Thyroid gland (tissue), 4 donors: ENCODE data around the gene TSSK3. TPM values are rescaled to one million over a fixed set of nuclear protein-coding genes. Genes with fewer than 3 reads are reported as not detected.

Experiments used
- DNase-seq, 2 donors: peaks; one replicate each; pipeline ENCODE4 v3.0.0-alpha.2; 2019
- H3K27ac ChIP-seq, 3 donors: fragments of 200-600 bp; sonication (generic); 1 replicate in 2 of 3; 2 replicates in 1 of 3; pipeline ENCODE4 v1.5.1; 2016 to 2019; ENCODE audit warnings: mild to moderate bottlenecking in 1 of 3, moderate library complexity in 1 of 3
- H3K27me3 ChIP-seq: fragments of 200-600 bp; sonication (generic); one replicate; pipeline ENCODE4 v1.5.1; 2019
- H3K36me3 ChIP-seq, 2 donors: fragments of 200-600 bp; sonication (generic); one replicate each; pipeline ENCODE4 v1.5.1; 2016 to 2019
- H3K4me1 ChIP-seq, 2 donors: fragments of 200-600 bp; sonication (generic); one replicate each; pipeline ENCODE4 v1.5.1; 2017 to 2019
- H3K4me3 ChIP-seq, 3 donors: fragments of 200-600 bp; sonication (generic); replicated peaks in 1 of 3; 1 replicate in 2 of 3; 2 replicates in 1 of 3; pipeline ENCODE4 v1.5.1; 2016; ENCODE audit warnings: mild to moderate bottlenecking in 1 of 3
- H3K9me3 ChIP-seq: fragments of 200-600 bp; sonication (generic); one replicate; pipeline ENCODE4 v1.5.1; 2017
- CTCF ChIP-seq, 6 experiments: fragments of 200-600 bp in 3 of 6; fragments of 450-650 bp in 3 of 6; sonication (generic) in 3 of 6; IDR thresholded peaks; one replicate each; pipeline ENCODE4 v1.5.1; 2016 to 2019; ENCODE audit warnings: antibody characterized with exemption in 6 of 6, mild to moderate bottlenecking in 2 of 6, inconsistent platforms in 1 of 6, moderate library complexity in 1 of 6
- POLR2A ChIP-seq, 2 donors: fragments of 450-650 bp; IDR thresholded peaks; one replicate each; pipeline ENCODE4 v1.6.1; 2017; ENCODE audit warnings: antibody characterized with exemption in 2 of 2, mild to moderate bottlenecking in 2 of 2, moderate library complexity in 1 of 2
- WGBS, 2 donors: methylation state at CpG; one replicate each; pipeline ENCODE4 v1.1.5; 2017; 5-methylcytosine and 5-hydroxymethylcytosine counted together
- intact Hi-C: fragments of 100-400 bp; cut with DNase I; formaldehyde crosslinking; loops from one replicate; pipeline ENCODE4 v1.15.1; 2023
- total RNA-seq, 4 donors: library from RNA; depleted of rRNA; stranded (reverse); fragments of >200 nt; gene quantifications; one replicate each; pipeline ENCODE4 v1.2.3, GENCODE V29; 2016

Gene TSSK3
- total RNA-seq, 4 donors from 2014 or later = 1.2 to 6.0 (median 2.9) TPM

- DNase-seq = no peak
- Histone ChIP-seq H3K9me3 (no peaks in the 10 kb centered on the region), H3K27me3 (no peaks in the 10 kb centered on the region), H3K4me1 (peaks cover 21 to 59% of the 10 kb centered on the region in 2 donors), H3K27ac (peak overlapping the region; percentile 86 to 94 (median 89)), H3K36me3 (no peaks in the 10 kb centered on the region), H3K4me3 (peak overlapping the region in 2 of 3 donors; percentile 34 to 62)
- WGBS, 2 donors = 32 to 52% methylated on average over 11 to 21 of the region's 28 CpGs
- peak; percentile 17 to 73 (median 52) for TF ChIP-seq CTCF (IDR thresholded peaks at IDR 0.05)
- TF ChIP-seq POLR2A (IDR thresholded peaks at IDR 0.05) = no peak
- intact Hi-C loops = no loop called here
Observed at GRCh38 chr1:32350785-32351398, 11.4 kb upstream of the TSSK3 start.

GRCh38 chr1:32351399-32352238 lies 10.7 kb upstream of the TSSK3 start:
- H3K4me1 ChIP-seq = peaks cover 19 to 52% of the 10 kb centered on the region in 2 donors
- DNase-seq = peak; percentile 96 to 97
- no peaks in the 10 kb centered on the region for H3K9me3 ChIP-seq
- no peaks in the 10 kb centered on the region for H3K27me3 ChIP-seq
- TF ChIP-seq CTCF (IDR thresholded peaks at IDR 0.05) (peak in 2 of 6 experiments; percentile 7 to 12), POLR2A (IDR thresholded peaks at IDR 0.05) (peak; percentile 82 to 96)
- 0 to 1% methylated on average over 8 to 20 of the region's 75 CpGs for WGBS, 2 donors
- intact Hi-C loops = no loop called here
- peak overlapping the region; percentile 86 to 94 (median 89) for H3K27ac ChIP-seq
- H3K36me3 ChIP-seq = no peaks in the 10 kb centered on the region
- peak overlapping the region; percentile 34 to 62 (median 41) for H3K4me3 ChIP-seq

GRCh38 chr1:32352239-32352745 lies 10.0 kb upstream of the TSSK3 start:
- Histone ChIP-seq H3K4me3 (peak overlapping the region in 2 of 3 donors; percentile 34 to 62), H3K9me3 (no peaks in the 10 kb centered on the region), H3K27me3 (no peaks in the 10 kb centered on the region), H3K4me1 (peaks cover 19 to 45% of the 10 kb centered on the region in 2 donors), H3K36me3 (no peaks in the 10 kb centered on the region), H3K27ac (peak overlapping the region; percentile 86 to 94 (median 89))
- TF ChIP-seq CTCF (IDR thresholded peaks at IDR 0.05) (no peak), POLR2A (IDR thresholded peaks at IDR 0.05) (no peak)
- intact Hi-C loops = no loop called here
- WGBS, 2 donors = 30 to 61% methylated on average over 4 to 8 of the region's 8 CpGs
- no peak for DNase-seq

- Histone ChIP-seq H3K4me3 (peak overlapping the region in 1 of 3 donors; percentile 62), H3K36me3 (no peaks in the 10 kb centered on the region), H3K27me3 (no peaks in the 10 kb centered on the region), H3K27ac (peak overlapping the region in 2 of 3 donors; percentile 12 to 89), H3K9me3 (no peaks in the 10 kb centered on the region), H3K4me1 (peaks cover 19 to 44% of the 10 kb centered on the region in 2 donors)
- TF ChIP-seq POLR2A (IDR thresholded peaks at IDR 0.05) = no peak
- TF ChIP-seq CTCF (IDR thresholded peaks at IDR 0.05) = no peak
- intact Hi-C loops = no loop called here
- 80 to 81% methylated on average over 2 of the region's 2 CpGs for WGBS, 2 donors
- DNase-seq = no peak
Observed at GRCh38 chr1:32352831-32353383, 9.4 kb upstream of the TSSK3 start.
